Type B pancreatic cell (in vitro differentiated cells): Measurements from ENCODE around the gene RAB40C. TPM values are rescaled to one million over a fixed set of nuclear protein-coding genes. Genes with fewer than 3 reads are reported as not detected.
"Not testable (repeated sequence)": the region's sequence is repeated elsewhere in the genome, so short reads cannot be mapped to it uniquely, and the experiment has no call there.

Experiments used
- DNase-seq: peaks from one replicate; pipeline ENCODE4 v3.0.0; 2021; ENCODE audit warnings: mixed read lengths; ENCODE audit not compliant: unreplicated experiment; ENCODE audit errors: extremely low spot score
- H3K27ac Mint-ChIP-seq: 2 replicates; pipeline ENCODE4 v1.8.0; 2021; ENCODE audit warnings: mild to moderate bottlenecking, mixed read lengths
- H3K27me3 Mint-ChIP-seq: 2 replicates; pipeline ENCODE4 v1.8.0; 2021; ENCODE audit warnings: mixed read lengths
- H3K36me3 Mint-ChIP-seq: 2 replicates; pipeline ENCODE4 v1.8.0; 2021; ENCODE audit warnings: mixed read lengths
- H3K4me1 Mint-ChIP-seq: one replicate; pipeline ENCODE4 v1.8.0; 2021; ENCODE audit warnings: mixed read lengths; ENCODE audit not compliant: unreplicated experiment
- H3K4me3 Mint-ChIP-seq: 2 replicates; pipeline ENCODE4 v1.8.0; 2021; ENCODE audit warnings: mild to moderate bottlenecking, mixed read lengths
- H3K9me3 Mint-ChIP-seq: 2 replicates; pipeline ENCODE4 v1.8.0; 2021; ENCODE audit warnings: mixed read lengths
- CTCF ChIP-seq: fragments of 200-600 bp; sonication (generic); conservative IDR thresholded peaks from 2 replicates; pipeline ENCODE4 v1.5.0; 2021; ENCODE audit warnings: antibody characterized with exemption, mild to moderate bottlenecking
- total RNA-seq: library from RNA; stranded (reverse); gene quantifications from 2 replicates; pipeline ENCODE4 v1.2.1, GENCODE V29; 2021; ENCODE audit warnings: low replicate concordance

RAB40C gene
- total RNA-seq, 1 donor from 2014 or later: 26.5 TPM

DNA sequence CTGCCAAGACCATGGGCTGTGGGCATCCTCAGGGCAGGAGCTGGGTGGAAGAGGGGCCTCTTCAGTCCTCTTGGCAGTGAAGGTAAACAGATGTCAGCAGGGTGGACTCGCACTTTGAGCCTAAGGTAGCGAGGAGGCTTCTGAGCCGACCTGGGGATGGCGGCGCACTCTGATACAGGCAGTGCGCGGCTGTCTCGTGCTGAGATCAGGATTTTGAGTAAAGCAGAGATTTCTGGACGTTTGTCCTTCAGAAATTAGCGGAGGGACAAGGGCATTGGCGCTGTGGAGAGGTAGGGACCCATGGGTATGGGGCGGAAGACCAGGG is 6.8 kb downstream of the RAB40C start:
- Mint-ChIP-seq H3K4me3 (no peak overlapping the region), H3K36me3 (peaks cover 9% of the 10 kb centered on the region), H3K27me3 (no peaks in the 10 kb centered on the region), H3K4me1 (peaks cover 18% of the 10 kb centered on the region), H3K9me3 (no peaks in the 10 kb centered on the region), H3K27ac (peak overlapping the region; percentile 39)
- no peak for TF ChIP-seq CTCF
- no peak for DNase-seq

- H3K4me3 Mint-ChIP-seq, DNase-seq, H3K36me3 Mint-ChIP-seq, H3K27ac Mint-ChIP-seq, H3K9me3 Mint-ChIP-seq, H3K27me3 Mint-ChIP-seq: not testable (repeated sequence)
- peaks cover 13% of the 10 kb centered on the region for H3K4me1 Mint-ChIP-seq
Observed at GRCh38 chr16:597655-598054, 7.8 kb downstream of the RAB40C start.

GRCh38 chr16:598823-599739 is 9.2 kb downstream of the RAB40C start:
- Mint-ChIP-seq H3K27me3 (no peaks in the 10 kb centered on the region), H3K36me3 (peaks cover 13% of the 10 kb centered on the region), H3K9me3 (no peaks in the 10 kb centered on the region), H3K27ac (no peak overlapping the region), H3K4me3 (no peak overlapping the region), H3K4me1 (peaks cover 10% of the 10 kb centered on the region)
- no peak for TF ChIP-seq CTCF
- no peak for DNase-seq

- DNase-seq: no peak
- Mint-ChIP-seq H3K36me3 (peaks cover 17% of the 10 kb centered on the region), H3K27me3 (no peaks in the 10 kb centered on the region), H3K4me3 (no peak overlapping the region), H3K4me1 (peaks cover 4% of the 10 kb centered on the region), H3K9me3 (no peaks in the 10 kb centered on the region), H3K27ac (no peak overlapping the region)
- peak; percentile 30 for TF ChIP-seq CTCF
Observed at GRCh38 chr16:600781-601180, 10.9 kb downstream of the RAB40C start.

GRCh38 chr16:603933-604332 is 14.1 kb downstream of the RAB40C start:
- no peak for DNase-seq
- no peak for TF ChIP-seq CTCF
- no peaks in the 10 kb centered on the region for H3K27me3 Mint-ChIP-seq
- peaks cover 12% of the 10 kb centered on the region for H3K36me3 Mint-ChIP-seq
- no peaks in the 10 kb centered on the region for H3K9me3 Mint-ChIP-seq
- peaks cover 9% of the 10 kb centered on the region for H3K4me1 Mint-ChIP-seq
- no peak overlapping the region for H3K4me3 Mint-ChIP-seq
- no peak overlapping the region for H3K27ac Mint-ChIP-seq

- Mint-ChIP-seq H3K27ac (no peak overlapping the region), H3K4me1 (peaks cover 13% of the 10 kb centered on the region), H3K36me3 (peaks cover 12% of the 10 kb centered on the region), H3K9me3 (no peaks in the 10 kb centered on the region), H3K4me3 (no peak overlapping the region), H3K27me3 (no peaks in the 10 kb centered on the region)
- no peak for TF ChIP-seq CTCF
- no peak for DNase-seq
Observed at GRCh38 chr16:606656-607307, 16.9 kb downstream of the RAB40C start.
